Upper lobe of left lung (tissue), 6 donors: ENCODE data around the gene UXT. TPM values are rescaled to one million over a fixed set of nuclear protein-coding genes. Genes with fewer than 3 reads are reported as not detected.

ENCODE experiments used
- ATAC-seq, 2 donors: fragments of 200-7000 bp; cut with Tn5 transposase; one replicate each; pipeline ENCODE4 v1.9.1; 2022; ENCODE audit warnings: mild to moderate bottlenecking in 2 of 2, moderate library complexity in 2 of 2; ENCODE audit not compliant: low FRiP score in 2 of 2
- DNase-seq, 2 donors: peaks; one replicate each; pipeline ENCODE4 v3.0.0-alpha.2; 2019 to 2020
- H3K27ac ChIP-seq, 4 donors: fragments of 200-600 bp; sonication (generic); one replicate each; pipeline ENCODE4 v1.5.1; 2016 to 2019
- H3K27me3 ChIP-seq, 4 donors: fragments of 200-600 bp; sonication (generic); one replicate each; pipeline ENCODE4 v1.5.1; 2017 to 2019
- H3K36me3 ChIP-seq, 4 donors: fragments of 200-600 bp; sonication (generic); one replicate each; pipeline ENCODE4 v1.5.1; 2016 to 2019
- H3K4me1 ChIP-seq, 4 donors: fragments of 200-600 bp; sonication (generic); one replicate each; pipeline ENCODE4 v1.5.1; 2018 to 2019
- H3K4me3 ChIP-seq, 4 donors: fragments of 200-600 bp; sonication (generic); one replicate each; pipeline ENCODE4 v1.5.1; 2017 to 2019; ENCODE audit warnings: mild to moderate bottlenecking in 2 of 4, moderate library complexity in 1 of 4
- H3K9me3 ChIP-seq, 4 donors: fragments of 200-600 bp; sonication (generic); one replicate each; pipeline ENCODE4 v1.5.1; 2018 to 2019
- CTCF ChIP-seq, 6 experiments: fragments of 450-650 bp in 4 of 6; fragments of 200-600 bp in 2 of 6; sonication (generic) in 2 of 6; IDR thresholded peaks; one replicate each; pipeline ENCODE4 v1.5.1; 2016 to 2019; ENCODE audit warnings: antibody characterized with exemption in 6 of 6
- EP300 ChIP-seq, 4 donors: sonication (generic); formaldehyde crosslinking; IDR thresholded peaks; one replicate each; pipeline ENCODE4 v1.5.1; 2017; ENCODE audit warnings: antibody characterized with exemption in 4 of 4, control low read depth in 2 of 4
- POLR2A ChIP-seq, 4 donors: fragments of 450-650 bp; IDR thresholded peaks; one replicate each; pipeline ENCODE4 v1.5.1; 2016 to 2017; ENCODE audit warnings: antibody characterized with exemption in 4 of 4, mild to moderate bottlenecking in 2 of 4
- POLR2AphosphoS5 ChIP-seq, 2 donors: sonication (generic); formaldehyde crosslinking; IDR thresholded peaks; one replicate each; pipeline ENCODE4 v1.5.1; 2017; ENCODE audit warnings: antibody characterized with exemption in 2 of 2
- WGBS, 2 donors: methylation state at CpG; one replicate each; pipeline ENCODE4 v1.1.5; 2017 to 2018; 5-methylcytosine and 5-hydroxymethylcytosine counted together
- total RNA-seq, 6 donors: library from RNA; depleted of rRNA in 4 of 6; stranded (reverse); fragments of >200 nt in 4 of 6; gene quantifications; one replicate each; pipeline versions ENCODE4 v1.1.0 to v1.2.1, GENCODE V29; 2016 to 2021
- donor health status: DM: no; HTN: no; CAD: no; lungs with moderate emphysema.
- donor health status: DM: no; HTN: yes; CAD: no; lungs with severe emphysema.

The UXT gene
- total RNA-seq, 6 donors from 2014 or later = 23.0 to 90.6 (median 75.2) TPM

- peak in 1 of 2 donors; percentile 57 for ATAC-seq
- peak within 1 kb of the TSS in 3 of 4 donors; percentile 68 to 78 (median 73) for H3K27ac ChIP-seq
- no peaks in the 10 kb centered on the region for H3K9me3 ChIP-seq
- H3K4me3 ChIP-seq = peak within 1 kb of the TSS in 3 of 4 donors; percentile 20 to 39 (median 22)
- H3K4me1 ChIP-seq = peaks cover 0 to 8% (median 0%) of the 10 kb centered on the region in 4 donors
- peaks cover 0 to 3% (median 0%) of the 10 kb centered on the region in 4 donors for H3K36me3 ChIP-seq
- WGBS, 2 donors = 27 to 70% methylated on average over 5 to 13 of the region's 14 CpGs
- no peak for TF ChIP-seq POLR2A (IDR thresholded peaks at IDR 0.05)
- TF ChIP-seq POLR2AphosphoS5 (IDR thresholded peaks at IDR 0.05) = no peak
- TF ChIP-seq CTCF (IDR thresholded peaks at IDR 0.05) = no peak
- TF ChIP-seq EP300 (IDR thresholded peaks at IDR 0.05) = no peak
- peak in 1 of 2 donors; percentile 18 for DNase-seq
- H3K27me3 ChIP-seq = no peaks in the 10 kb centered on the region
Observed at GRCh38 chrX:47629419-47630200, 29.4 kb downstream of the UXT start, which contains the start of gene CFP. TSS of gene CFP (minus strand) at chrX:47629930. CDS start at chrX:47629844, 86 bp downstream.

- no peak for ATAC-seq
- Histone ChIP-seq H3K9me3 (no peaks in the 10 kb centered on the region), H3K27me3 (no peaks in the 10 kb centered on the region), H3K4me1 (peaks cover 0 to 9% (median under 1%) of the 10 kb centered on the region in 4 donors), H3K27ac (peak overlapping the region in 3 of 4 donors; percentile 68 to 78 (median 73)), H3K36me3 (peaks cover 0 to 3% (median 0%) of the 10 kb centered on the region in 4 donors), H3K4me3 (peak overlapping the region in 1 of 4 donors; percentile 39)
- 81% methylated on average over 1 of the region's 1 CpG; no CpG with 5 or more reads in 1 of the 2 donors for WGBS, 2 donors
- no peak for DNase-seq
- TF ChIP-seq POLR2AphosphoS5 (IDR thresholded peaks at IDR 0.05) (no peak), POLR2A (IDR thresholded peaks at IDR 0.05) (no peak), EP300 (IDR thresholded peaks at IDR 0.05) (no peak), CTCF (IDR thresholded peaks at IDR 0.05) (no peak)
Observed at GRCh38 chrX:47628982-47629381, 30.0 kb downstream of the UXT start.

GRCh38 chrX:47625365-47625764 is 33.6 kb downstream of the UXT start:
- ATAC-seq = no peak
- no peaks in the 10 kb centered on the region for H3K9me3 ChIP-seq
- TF ChIP-seq EP300 (IDR thresholded peaks at IDR 0.05) (no peak), CTCF (IDR thresholded peaks at IDR 0.05) (no peak), POLR2AphosphoS5 (IDR thresholded peaks at IDR 0.05) (no peak), POLR2A (IDR thresholded peaks at IDR 0.05) (no peak)
- peaks cover 0 to 11% (median 1%) of the 10 kb centered on the region in 4 donors for H3K4me1 ChIP-seq
- no peak overlapping the region for H3K4me3 ChIP-seq
- no peak overlapping the region for H3K27ac ChIP-seq
- no peak for DNase-seq
- WGBS, 2 donors = 95% methylated on average over 2 of the region's 2 CpGs; no CpG with 5 or more reads in 1 of the 2 donors
- H3K27me3 ChIP-seq = peaks cover 0 to 3% (median 0%) of the 10 kb centered on the region in 4 donors
- H3K36me3 ChIP-seq = peaks cover 0 to 3% (median 0%) of the 10 kb centered on the region in 4 donors

GRCh38 chrX:47623540-47624027 is 35.4 kb downstream of the UXT start:
- Histone ChIP-seq H3K36me3 (peaks cover 0 to 3% (median 0%) of the 10 kb centered on the region in 4 donors), H3K9me3 (peaks cover 0 to 6% (median 0%) of the 10 kb centered on the region in 4 donors), H3K4me1 (peaks cover 0 to 14% (median 3%) of the 10 kb centered on the region in 4 donors), H3K4me3 (peak overlapping the region in 3 of 4 donors; percentile 7 to 33 (median 28)), H3K27me3 (peaks cover 0 to 3% (median 0%) of the 10 kb centered on the region in 4 donors), H3K27ac (no peak overlapping the region)
- no peak for TF ChIP-seq EP300 (IDR thresholded peaks at IDR 0.05)
- no peak for TF ChIP-seq CTCF (IDR thresholded peaks at IDR 0.05)
- TF ChIP-seq POLR2A (IDR thresholded peaks at IDR 0.05) = no peak
- TF ChIP-seq POLR2AphosphoS5 (IDR thresholded peaks at IDR 0.05) = no peak
- peak; percentile 52 to 81 for DNase-seq
- WGBS, 2 donors = 0 to 51% methylated on average over 2 to 35 of the region's 35 CpGs
- ATAC-seq = peak in 1 of 2 donors; percentile 72
